NCI-H774 (cell line): Measurements from ENCODE around the gene CROCC2.

Source experiments
- DNase-seq: peaks from one replicate; lab custom pipeline; 2025; lab: John Stamatoyannopoulos, UW

CROCC2 gene

GRCh38 chr2:240956171-240956934 lies 50.2 kb downstream of the CROCC2 start:
- no peak for DNase-seq

GRCh38 chr2:240956935-240957655 lies 51.0 kb downstream of the CROCC2 start:
- DNase-seq, result no peak

GRCh38 chr2:240957656-240958365 lies 51.7 kb downstream of the CROCC2 start:
- no peak for DNase-seq

GRCh38 chr2:240958366-240959213 lies 52.5 kb downstream of the CROCC2 start:
- no peak for DNase-seq

- no peak for DNase-seq
Observed at GRCh38 chr2:240959214-240959940, 53.2 kb downstream of the CROCC2 start.

GRCh38 chr2:240959941-240960308 lies 53.8 kb downstream of the CROCC2 start:
- DNase-seq, result no peak

- DNase-seq, result no peak
Observed at GRCh38 chr2:240960309-240960970, 54.3 kb downstream of the CROCC2 start.

GRCh38 chr2:240960971-240961876 lies 55.1 kb downstream of the CROCC2 start:
- no peak for DNase-seq

GRCh38 chr2:240961910-240962299 lies 55.8 kb downstream of the CROCC2 start:
- no peak for DNase-seq

GRCh38 chr2:240962300-240963064 lies 56.3 kb downstream of the CROCC2 start:
- DNase-seq, result no peak

- DNase-seq, result no peak
Observed at GRCh38 chr2:240963065-240963867, 57.1 kb downstream of the CROCC2 start.

- DNase-seq, result no peak
Observed at GRCh38 chr2:240963868-240964703, 58.0 kb downstream of the CROCC2 start.

GRCh38 chr2:240964704-240965295 lies 58.7 kb downstream of the CROCC2 start:
- DNase-seq, result no peak

- no peak for DNase-seq
Observed at GRCh38 chr2:240965296-240965904, 59.3 kb downstream of the CROCC2 start.

- no peak for DNase-seq
Observed at GRCh38 chr2:240965905-240966456, 59.8 kb downstream of the CROCC2 start.

- no peak for DNase-seq
Observed at GRCh38 chr2:240966457-240966905, 60.3 kb downstream of the CROCC2 start.
